HS-5 (cell line): ENCODE data around the gene CLRN3.

ENCODE experiments used
- DNase-seq: peaks from one replicate; pipeline ENCODE4 v3.0.0-alpha.2; 2012; ENCODE audit warnings: low read depth

Gene CLRN3

GRCh38 chr10:127874671-127875448 is 17.9 kb downstream of the CLRN3 start:
- DNase-seq = no peak

GRCh38 chr10:127873901-127874470 is 18.8 kb downstream of the CLRN3 start:
- DNase-seq = no peak

- DNase-seq = no peak
Observed at GRCh38 chr10:127872871-127873600, 19.7 kb downstream of the CLRN3 start.

GRCh38 chr10:127872011-127872761 is 20.6 kb downstream of the CLRN3 start:
- no peak for DNase-seq

GRCh38 chr10:127871631-127872010 is 21.1 kb downstream of the CLRN3 start:
- no peak for DNase-seq

- DNase-seq = no peak
Observed at GRCh38 chr10:127869329-127869728, 23.4 kb downstream of the CLRN3 start.

GRCh38 chr10:127867805-127868204 is 24.9 kb downstream of the CLRN3 start:
- no peak for DNase-seq

- no peak for DNase-seq
Observed at GRCh38 chr10:127866276-127867013, 26.3 kb downstream of the CLRN3 start.

GRCh38 chr10:127863231-127863825 is 29.4 kb downstream of the CLRN3 start:
- DNase-seq = no peak

- no peak for DNase-seq
Observed at GRCh38 chr10:127860592-127860991, 32.1 kb downstream of the CLRN3 start.

GRCh38 chr10:127855976-127856375 is 36.8 kb downstream of the CLRN3 start:
- no peak for DNase-seq

GRCh38 chr10:127855591-127855881 is 37.2 kb downstream of the CLRN3 start:
- DNase-seq = no peak

GRCh38 chr10:127854769-127855590 is 37.8 kb downstream of the CLRN3 start:
- DNase-seq = no peak

GRCh38 chr10:127853868-127854768 is 38.6 kb downstream of the CLRN3 start:
- DNase-seq = peak; percentile 5

- no peak for DNase-seq
Observed at GRCh38 chr10:127852456-127852855, 40.3 kb downstream of the CLRN3 start.

- no peak for DNase-seq
Observed at GRCh38 chr10:127851661-127852194, 41.0 kb downstream of the CLRN3 start.

GRCh38 chr10:127850944-127851343 is 41.8 kb downstream of the CLRN3 start:
- no peak for DNase-seq

- DNase-seq = no peak
Observed at GRCh38 chr10:127849921-127850320, 42.8 kb downstream of the CLRN3 start.

- DNase-seq = no peak
Observed at GRCh38 chr10:127849224-127849623, 43.5 kb downstream of the CLRN3 start.
